HCT116 (cell line): Measurements from ENCODE around the gene IL6ST. TPM values are rescaled to one million over a fixed set of nuclear protein-coding genes. Genes with fewer than 3 reads are reported as not detected.
A peak's percentile ranks its signal among the peaks of the same experiment; 100 is the strongest.

Experiments
- ATAC-seq: fragments of 200-7000 bp; cut with Tn5 transposase; 2 replicates; pipeline ENCODE4 v1.9.1; 2020; ENCODE audit warnings: mild to moderate bottlenecking, moderate library complexity
- Bru-seq: library from RNA; stranded (reverse); fragments of 400-500 nt; gene quantifications from one replicate; lab custom pipeline; 2021; lab: Mats Ljungman, UMichigan
- BruChase-seq, 2 experiments: library from RNA; stranded (reverse); fragments of 400-500 nt; gene quantifications; one replicate each; lab custom pipeline; 2021; lab: Mats Ljungman, UMichigan
- BruUV-seq: library from RNA; stranded (reverse); fragments of 400-500 nt; replicated peaks from 2 replicates; lab custom pipeline; 2021; lab: Mats Ljungman, UMichigan
- CTCF ChIA-PET: fragments of 300-600 bp; sonication (Branson Sonifier 250); formaldehyde crosslinking; loops from one replicate; lab custom pipeline; 2021; ENCODE audit warnings: antibody characterized with exemption; lab: Charles Lee
- POLR2A ChIA-PET: fragments of 300-600, 350-600 bp; sonication (Branson Sonifier 250); formaldehyde crosslinking; loops from one replicate; lab custom pipeline; 2021; ENCODE audit warnings: antibody characterized with exemption; lab: Charles Lee
- RAD21 ChIA-PET, 2 experiments: fragments of 300-600 bp; sonication (Branson Sonifier 250); formaldehyde crosslinking; loops; one replicate each; lab custom pipeline; 2023; ENCODE audit warnings: low total read pairs in 2 of 2; ENCODE audit not compliant: uncharacterized antibody in 2 of 2, unreplicated experiment in 2 of 2, low non-redundant PET in 1 of 2; lab: Charles Lee
- DNase-seq: peaks from one replicate; pipeline ENCODE4 v3.0.0-alpha.2; 2010; ENCODE audit warnings: low read depth, low spot score
- H2AFZ ChIP-seq: fragments of 200-600 bp; shearing (Covaris generic), sonication (generic); 2 replicates; pipeline ENCODE4 v1.6.1; 2017; ENCODE audit warnings: low read depth, mixed run types, mixed read lengths, antibody characterized with exemption, low read length; ENCODE audit not compliant: poor library complexity, severe bottlenecking
- H3K27ac ChIP-seq: 2 replicates; pipeline ENCODE4 v1.5.1; 2012; ENCODE audit warnings: low read depth, low read length
- H3K27me3 ChIP-seq: fragments of 200-600 bp; sonication (generic); 2 replicates; pipeline ENCODE4 v1.6.1; 2016; ENCODE audit warnings: mixed run types, low read length, mixed read lengths; ENCODE audit not compliant: insufficient read depth
- H3K36me3 ChIP-seq, 2 experiments: fragments of 200-500 bp in 1 of 2; fragments of 200-600 bp in 1 of 2; sonication (Bioruptor generic) in 1 of 2; sonication (generic) in 1 of 2; 2 replicates each; pipeline versions ENCODE4 v1.5.1 to v1.6.1; 2014 to 2016; ENCODE audit warnings: low read length in 2 of 2, inconsistent platforms in 1 of 2, mixed read lengths in 1 of 2, mixed run types in 1 of 2; ENCODE audit not compliant: insufficient read depth in 2 of 2, control insufficient read depth in 1 of 2
- H3K4me1 ChIP-seq, 2 experiments: fragments of 200-600 bp in 1 of 2; sonication (generic) in 1 of 2; 2 replicates each; pipeline versions ENCODE4 v1.5.1 to v1.6.1; 2012 to 2017; ENCODE audit warnings: low read length in 2 of 2, inconsistent platforms in 1 of 2, mild to moderate bottlenecking in 1 of 2, mixed read lengths in 1 of 2, mixed run types in 1 of 2, moderate library complexity in 1 of 2; ENCODE audit not compliant: insufficient read depth in 2 of 2, control insufficient read depth in 1 of 2
- H3K4me2 ChIP-seq: fragments of 200-600 bp; sonication (generic); 2 replicates; pipeline ENCODE4 v1.6.1; 2017; ENCODE audit warnings: mixed run types, low read length, mixed read lengths
- H3K4me3 ChIP-seq, 2 experiments: fragments of 200-600 bp in 1 of 2; sonication (generic) in 1 of 2; replicated peaks in 1 of 2; 2 replicates each; pipeline ENCODE4 v1.5.1; 2011 to 2016; ENCODE audit warnings: low read length in 2 of 2, control low read depth in 1 of 2, low read depth in 1 of 2, mild to moderate bottlenecking in 1 of 2, mixed read lengths in 1 of 2, mixed run types in 1 of 2
- H3K79me2 ChIP-seq: fragments of 200-600 bp; sonication (generic); 2 replicates; pipeline ENCODE4 v1.6.1; 2017; ENCODE audit warnings: mild to moderate bottlenecking, mixed run types, low read length, moderate library complexity, mixed read lengths; ENCODE audit not compliant: insufficient read depth
- H3K9ac ChIP-seq: fragments of 200-600 bp; sonication (generic); 2 replicates; pipeline ENCODE4 v1.6.1; 2016; ENCODE audit warnings: low read length, mixed read lengths
- H3K9me2 ChIP-seq: fragments of 200-600 bp; sonication (generic), shearing (Covaris generic); 2 replicates; pipeline ENCODE4 v1.6.1; 2017; ENCODE audit warnings: mixed run types, mild to moderate bottlenecking, moderate library complexity; ENCODE audit not compliant: insufficient read depth
- H3K9me3 ChIP-seq, 2 experiments: fragments of 200-500 bp in 1 of 2; fragments of 200-600 bp in 1 of 2; sonication (Bioruptor generic) in 1 of 2; sonication (generic) in 1 of 2; 2 replicates each; pipeline ENCODE4 v1.6.1; 2014 to 2017; ENCODE audit warnings: low read length in 2 of 2, mixed read lengths in 2 of 2, inconsistent platforms in 1 of 2, low read depth in 1 of 2, mild to moderate bottlenecking in 1 of 2, mixed run types in 1 of 2, moderate library complexity in 1 of 2; ENCODE audit not compliant: control insufficient read depth in 1 of 2, insufficient read depth in 1 of 2
- H4K20me1 ChIP-seq: fragments of 200-600 bp; sonication (generic), shearing (Covaris generic); 2 replicates; pipeline ENCODE4 v1.6.1; 2017; ENCODE audit warnings: mixed run types, mild to moderate bottlenecking, moderate library complexity; ENCODE audit not compliant: insufficient read depth
- CBX3 ChIP-seq: IDR thresholded peaks from 2 replicates; pipeline ENCODE4 v1.6.1; 2012; ENCODE audit warnings: low read depth
- CEBPB ChIP-seq: IDR thresholded peaks from 2 replicates; pipeline ENCODE4 v1.6.1; 2012; ENCODE audit warnings: low read depth
- CTCF ChIP-seq, 3 experiments: fragments of 200-600 bp in 1 of 3; sonication (generic) in 1 of 3; IDR thresholded peaks in 2 of 3; conservative IDR thresholded peaks in 1 of 3; 2 replicates each; pipeline ENCODE4 v1.5.1; 2012 to 2017; ENCODE audit warnings: low read depth in 2 of 3, low read length in 2 of 3, antibody characterized with exemption in 1 of 3, borderline replicate concordance in 1 of 3, control low read depth in 1 of 3, mild to moderate bottlenecking in 1 of 3, mixed read lengths in 1 of 3, mixed run types in 1 of 3, moderate library complexity in 1 of 3; ENCODE audit not compliant: insufficient read depth in 1 of 3
- EGR1 ChIP-seq: IDR thresholded peaks from 2 replicates; pipeline ENCODE4 v1.6.1; 2012; ENCODE audit warnings: low read depth
- ELF1 ChIP-seq: IDR thresholded peaks from 2 replicates; pipeline ENCODE4 v1.6.1; 2012; ENCODE audit warnings: low read depth, borderline replicate concordance
- EZH2 ChIP-seq: fragments of 200-600 bp; sonication (generic); IDR thresholded peaks from 2 replicates; pipeline ENCODE4 v1.6.1; 2017; ENCODE audit warnings: antibody characterized with exemption, mixed run types
- EZH2phosphoT487 ChIP-seq: fragments of 200-600 bp; IDR thresholded peaks from 2 replicates; pipeline ENCODE4 v1.6.1; 2018; ENCODE audit warnings: antibody characterized with exemption, borderline replicate concordance
- FOSL1 ChIP-seq: IDR thresholded peaks from 2 replicates; pipeline ENCODE4 v1.6.1; 2012; ENCODE audit warnings: low read depth
- JUND ChIP-seq: IDR thresholded peaks from 2 replicates; pipeline ENCODE4 v1.6.1; 2012
- MAX ChIP-seq: IDR thresholded peaks from 2 replicates; pipeline ENCODE4 v1.6.1; 2012
- POLR2A ChIP-seq: IDR thresholded peaks from 2 replicates; pipeline ENCODE4 v1.7.0; 2011; ENCODE audit warnings: borderline replicate concordance; ENCODE audit not compliant: insufficient read depth, insufficient read length; ENCODE audit errors: extremely low read depth
- POLR2AphosphoS5 ChIP-seq: IDR thresholded peaks from 2 replicates; pipeline ENCODE4 v1.6.1; 2011; ENCODE audit warnings: mild to moderate bottlenecking, low read depth, low read length, moderate library complexity
- RAD21 ChIP-seq: IDR thresholded peaks from 2 replicates; pipeline ENCODE4 v1.6.1; 2012; ENCODE audit warnings: low read depth, mild to moderate bottlenecking
- SIN3A ChIP-seq: IDR thresholded peaks from 2 replicates; pipeline ENCODE4 v1.6.1; 2012; ENCODE audit warnings: low read depth
- TCF7L2 ChIP-seq: IDR thresholded peaks from 2 replicates; pipeline ENCODE4 v1.7.0; 2011; ENCODE audit warnings: borderline replicate concordance, inconsistent platforms; ENCODE audit not compliant: insufficient read depth, insufficient read length; ENCODE audit errors: extremely low read depth
- YY1 ChIP-seq: IDR thresholded peaks from 2 replicates; pipeline ENCODE4 v1.6.1; 2011; ENCODE audit warnings: low read length, low read depth, moderate library complexity, mild to moderate bottlenecking; ENCODE audit not compliant: insufficient replicate concordance; ENCODE audit errors: extremely low read depth
- ZBTB33 ChIP-seq: IDR thresholded peaks from 2 replicates; pipeline ENCODE4 v1.6.1; 2011; ENCODE audit warnings: mild to moderate bottlenecking, low read length, moderate library complexity; ENCODE audit not compliant: insufficient replicate concordance; ENCODE audit errors: extremely low read depth
- ZFX ChIP-seq: fragments of 450-650 bp; IDR thresholded peaks from 2 replicates; pipeline ENCODE4 v1.6.1; 2017
- ZNF274 ChIP-seq: fragments of 200-500 bp; sonication (Bioruptor generic); IDR thresholded peaks from 2 replicates; pipeline ENCODE4 v1.6.1; 2014; ENCODE audit warnings: mild to moderate bottlenecking, low read depth, low read length, inconsistent platforms
- intact Hi-C: fragments of 100-400 bp; cut with micrococcal nuclease; formaldehyde crosslinking; loops from 2 replicates; pipeline ENCODE4 v1.10.0; 2022
- long read RNA-seq: library from polyadenylated mRNA; unstranded; transcript quantifications from one replicate; pipeline ENCODE4 v2.0.0, GENCODE V29; 2021; ENCODE audit not compliant: unreplicated experiment
- polyA plus RNA-seq: library from polyadenylated mRNA; unstranded; fragments of >200 nt; gene quantifications from 2 replicates; pipeline ENCODE4 v1.2.1, GENCODE V29; 2012; ENCODE audit warnings: missing spikeins
- total RNA-seq: library from RNA; stranded (reverse); gene quantifications from one replicate; pipeline ENCODE4 v1.2.1, GENCODE V29; 2021; ENCODE audit not compliant: unreplicated experiment

The IL6ST gene
- total RNA-seq (26.5 TPM), Bru-seq, nascent RNA (percentile 73 among the genes with signal in this experiment), BruChase-seq, experiment 1, labeled RNA remaining after a 6-hour chase (percentile 88 among the genes with signal in this experiment), BruChase-seq, experiment 2, labeled RNA remaining after a 2-hour chase (percentile 75 among the genes with signal in this experiment)
- 6.1 and 10.7 TPM in 2 replicates for polyA plus RNA-seq
- long read RNA-seq, full-length matches to known transcripts: 11 of 18 reads
- long read RNA-seq, partial matches to known transcripts: 0 of 18 reads
- long read RNA-seq, other reads (novel, unspliced or antisense): 7 of 18 reads

GRCh38 chr5:55994495-55994997, at the start of gene IL6ST:
TSS of gene IL6ST (minus strand) at chr5:55994963. CDS start at chr5:55976278, 18,685 bp downstream.
- H2AFZ ChIP-seq: peak within 1 kb of the TSS; percentile 68
- BruUV-seq: no TSS peak
- no peaks in the 10 kb centered on the region for H3K36me3 ChIP-seq
- peaks cover 31% of the 10 kb centered on the region for H3K79me2 ChIP-seq
- peak within 1 kb of the TSS; percentile 94 for H3K4me2 ChIP-seq
- H3K9ac ChIP-seq: peak within 1 kb of the TSS; percentile 85
- no peaks in the 10 kb centered on the region for H3K27me3 ChIP-seq
- ChIA-PET CTCF (interaction anchor here (0.9 kb wide), 1 partner anchor 12 kb away, joined by 3 read pairs; no protein-coding TSS in a partner anchor), RAD21 (interaction anchor here in 1 of 2 experiments (0.7 kb wide), 1 partner anchor 103 kb away, joined by 3 read pairs; no protein-coding TSS in a partner anchor), POLR2A (interaction anchor here (0.6 kb wide), 1 partner anchor 10 kb away, joined by 3 read pairs; no protein-coding TSS in a partner anchor)
- peak within 1 kb of the TSS; percentile 79 to 80 for H3K4me3 ChIP-seq
- no peaks in the 10 kb centered on the region for H3K9me2 ChIP-seq
- H3K27ac ChIP-seq: peak within 1 kb of the TSS; percentile 89
- DNase-seq (no peak), ATAC-seq (peak; percentile 59)
- intact Hi-C loops: loop anchor here (10.0 kb wide), 1 partner anchor 820 kb away; the partner anchor contains the start of gene CDC20B
- no peaks in the 10 kb centered on the region for H4K20me1 ChIP-seq
- no peaks in the 10 kb centered on the region for H3K9me3 ChIP-seq
- H3K4me1 ChIP-seq: peaks cover 5 to 31% of the 10 kb centered on the region in 2 experiments
- no peak for TF ChIP-seq EZH2phosphoT487
- no peak for TF ChIP-seq ZNF274
- TF ChIP-seq SIN3A: peak; percentile 73; the same call in 1 of the 2 replicates
- TF ChIP-seq POLR2AphosphoS5: no peak
- TF ChIP-seq CEBPB: no peak
- no peak for TF ChIP-seq ELF1
- TF ChIP-seq EZH2: no peak
- TF ChIP-seq ZBTB33: no peak
- TF ChIP-seq MAX: no peak; the same call in none of the 2 replicates
- no peak for TF ChIP-seq CBX3
- TF ChIP-seq YY1: no peak
- TF ChIP-seq EGR1: no peak
- TF ChIP-seq CTCF (IDR thresholded peaks at IDR 0.05 in 2 of 3, conservative IDR thresholded peaks at IDR 0.05 in 1 of 3; ENCODE audit: borderline replicate concordance in 1 of 3, insufficient read depth in 1 of 3, low read depth in 2 of 3, low read length in 2 of 3): no peak
- no peak for TF ChIP-seq RAD21
- peak; percentile 75; the same call in 1 of the 2 replicates for TF ChIP-seq ZFX
- TF ChIP-seq JUND: no peak
- no peak for TF ChIP-seq FOSL1
- peak; percentile 43 for TF ChIP-seq POLR2A
- TF ChIP-seq TCF7L2: no peak
